Psoas muscle (tissue), 8 donors: ENCODE measurements around the gene GPR183. TPM values are rescaled to one million over a fixed set of nuclear protein-coding genes. Genes with fewer than 3 reads are reported as not detected.
A peak's percentile ranks its signal among the peaks of the same experiment; 100 is the strongest.

ENCODE experiments used
- ATAC-seq, 4 donors: fragments of 200-7000 bp; cut with Tn5 transposase; one replicate each; pipeline ENCODE4 v1.9.1; 2020; ENCODE audit warnings: moderate library complexity in 3 of 4, mild to moderate bottlenecking in 2 of 4
- DNase-seq, 2 donors: peaks; one replicate each; pipeline ENCODE4 v3.0.0-alpha.2; 2020
- H3K27ac ChIP-seq: fragments of 200-600 bp; one replicate; pipeline ENCODE4 v1.8.0; 2022
- H3K27me3 ChIP-seq, 3 donors: fragments of 200-600 bp in 1 of 3; one replicate each; pipeline versions ENCODE4 v1.6.1 to v1.8.0; 2013 to 2022; ENCODE audit warnings: low read length in 2 of 3, mild to moderate bottlenecking in 2 of 3, moderate library complexity in 1 of 3; ENCODE audit not compliant: insufficient read depth in 3 of 3
- H3K36me3 ChIP-seq, 2 donors: fragments of 200-600 bp in 1 of 2; one replicate each; pipeline versions ENCODE4 v1.6.1 to v1.8.0; 2013 to 2022; ENCODE audit warnings: low read depth in 1 of 2, mild to moderate bottlenecking in 1 of 2, moderate library complexity in 1 of 2; ENCODE audit not compliant: insufficient read depth in 1 of 2
- H3K4me1 ChIP-seq: fragments of 200-600 bp; one replicate; pipeline ENCODE4 v1.8.0; 2022
- H3K4me3 ChIP-seq: fragments of 200-600 bp; one replicate; pipeline ENCODE4 v1.8.0; 2022; ENCODE audit warnings: mild to moderate bottlenecking
- H3K9me3 ChIP-seq: fragments of 200-600 bp; one replicate; pipeline ENCODE4 v1.8.0; 2022
- WGBS, 3 donors: extraction: QIAGEN DNeasy Blood & Tissue Kit; methylation state at CpG; one replicate each; pipeline versions ENCODE4 v1.1.6 to v1.1.7; 2013; 5-methylcytosine and 5-hydroxymethylcytosine counted together
- intact Hi-C, 2 donors: fragments of 100-400 bp; cut with DNase I; formaldehyde crosslinking; loops; one replicate each; pipeline versions ENCODE4 v1.11.0 to v1.14.2; 2022
- polyA plus RNA-seq, 3 donors: library from polyadenylated mRNA; stranded (reverse); fragments of 200-250 nt; gene quantifications; one replicate each; pipeline ENCODE4 v1.2.3, GENCODE V29; 2013
- total RNA-seq, 4 donors: library from RNA; stranded (reverse); fragmentation: NEBNext Ultra II Directional in 2 of 4; extraction: Animal tissue kit (Norgen Biotek cat#: 25700) in 2 of 4; gene quantifications; one replicate each; pipeline versions ENCODE4 v1.2.1 to v1.2.4, GENCODE V29; 2021 to 2023
- TF ChIP-seq, protein P1 (sequence below): fragments of 200-600 bp; IDR thresholded peaks from one replicate; pipeline ENCODE4 v1.8.0; 2022; ENCODE audit warnings: antibody characterized with exemption
- donor health status: healthy with polysubstance abuse.
- donor health status: DM: no; HTN: no; CAD: no; lungs with moderate emphysema.
- donor health status: Bipolar disorder and iron deficiency.
- donor health status: healthy.
- donor health status: DM: yes; HTN: yes; CAD: no.
- donor health status: DM: no; HTN: no; CAD: no.
- donor health status: DM: no; HTN: no; CAD: no.
- donor health status: DM: yes; HTN: yes; CAD: no.

Gene GPR183
- total and polyA plus RNA-seq, 7 donors = 0.67 to 1.4 (median 0.80) TPM

- Histone ChIP-seq H3K27ac (no peak overlapping the region), H3K4me3 (no peak overlapping the region), H3K9me3 (no peaks in the 10 kb centered on the region), H3K27me3 (no peaks in the 10 kb centered on the region), H3K4me1 (peaks cover 12% of the 10 kb centered on the region), H3K36me3 (peaks cover 4 to 19% of the 10 kb centered on the region in 2 donors)
- peak in 1 of 4 donors; percentile 26 for ATAC-seq
- WGBS, 3 donors = 80 to 91% (median 89%) methylated on average over 4 of the region's 4 CpGs
- intact Hi-C loops = no loop called here
- TF ChIP-seq, protein P1, sequence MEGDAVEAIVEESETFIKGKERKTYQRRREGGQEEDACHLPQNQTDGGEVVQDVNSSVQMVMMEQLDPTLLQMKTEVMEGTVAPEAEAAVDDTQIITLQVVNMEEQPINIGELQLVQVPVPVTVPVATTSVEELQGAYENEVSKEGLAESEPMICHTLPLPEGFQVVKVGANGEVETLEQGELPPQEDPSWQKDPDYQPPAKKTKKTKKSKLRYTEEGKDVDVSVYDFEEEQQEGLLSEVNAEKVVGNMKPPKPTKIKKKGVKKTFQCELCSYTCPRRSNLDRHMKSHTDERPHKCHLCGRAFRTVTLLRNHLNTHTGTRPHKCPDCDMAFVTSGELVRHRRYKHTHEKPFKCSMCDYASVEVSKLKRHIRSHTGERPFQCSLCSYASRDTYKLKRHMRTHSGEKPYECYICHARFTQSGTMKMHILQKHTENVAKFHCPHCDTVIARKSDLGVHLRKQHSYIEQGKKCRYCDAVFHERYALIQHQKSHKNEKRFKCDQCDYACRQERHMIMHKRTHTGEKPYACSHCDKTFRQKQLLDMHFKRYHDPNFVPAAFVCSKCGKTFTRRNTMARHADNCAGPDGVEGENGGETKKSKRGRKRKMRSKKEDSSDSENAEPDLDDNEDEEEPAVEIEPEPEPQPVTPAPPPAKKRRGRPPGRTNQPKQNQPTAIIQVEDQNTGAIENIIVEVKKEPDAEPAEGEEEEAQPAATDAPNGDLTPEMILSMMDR = no peak
- no peak for DNase-seq
These were observed 28.4 kb upstream of the GPR183 start for GRCh38 chr13:99335603-99336002.

GRCh38 chr13:99335087-99335486, 27.9 kb upstream of the GPR183 start:
- 97 to 99% (median 99%) methylated on average over 2 of the region's 2 CpGs for WGBS, 3 donors
- peaks cover 12% of the 10 kb centered on the region for H3K4me1 ChIP-seq
- H3K4me3 ChIP-seq = no peak overlapping the region
- intact Hi-C loops = no loop called here
- peaks cover 4 to 14% of the 10 kb centered on the region in 2 donors for H3K36me3 ChIP-seq
- no peaks in the 10 kb centered on the region for H3K9me3 ChIP-seq
- TF ChIP-seq, protein P1 = no peak
- H3K27me3 ChIP-seq = no peaks in the 10 kb centered on the region
- DNase-seq = no peak
- H3K27ac ChIP-seq = no peak overlapping the region
- no peak for ATAC-seq

- Histone ChIP-seq H3K9me3 (no peaks in the 10 kb centered on the region), H3K36me3 (peaks cover 6 to 20% of the 10 kb centered on the region in 2 donors), H3K4me3 (no peak overlapping the region), H3K27ac (no peak overlapping the region), H3K27me3 (no peaks in the 10 kb centered on the region), H3K4me1 (peaks cover 12% of the 10 kb centered on the region)
- WGBS, 3 donors = 94 to 99% (median 98%) methylated on average over 3 of the region's 3 CpGs
- DNase-seq (no peak), ATAC-seq (no peak)
- TF ChIP-seq, protein P1 = no peak
- intact Hi-C loops = no loop called here
These were observed 27.0 kb upstream of the GPR183 start for GRCh38 chr13:99334221-99334620.

- WGBS, 3 donors = 39 to 75% (median 54%) methylated on average over 9 of the region's 9 CpGs
- no peaks in the 10 kb centered on the region for H3K9me3 ChIP-seq
- no peak overlapping the region for H3K27ac ChIP-seq
- TF ChIP-seq, protein P1 = no peak
- peaks cover 6 to 24% of the 10 kb centered on the region in 2 donors for H3K36me3 ChIP-seq
- ATAC-seq (peak; percentile 7 to 55 (median 35)), DNase-seq (no peak)
- H3K27me3 ChIP-seq = no peaks in the 10 kb centered on the region
- H3K4me1 ChIP-seq = peaks cover 12% of the 10 kb centered on the region
- intact Hi-C loops = no loop called here
- no peak overlapping the region for H3K4me3 ChIP-seq
These were observed 25.3 kb upstream of the GPR183 start for GRCh38 chr13:99332456-99332855.

DNA sequence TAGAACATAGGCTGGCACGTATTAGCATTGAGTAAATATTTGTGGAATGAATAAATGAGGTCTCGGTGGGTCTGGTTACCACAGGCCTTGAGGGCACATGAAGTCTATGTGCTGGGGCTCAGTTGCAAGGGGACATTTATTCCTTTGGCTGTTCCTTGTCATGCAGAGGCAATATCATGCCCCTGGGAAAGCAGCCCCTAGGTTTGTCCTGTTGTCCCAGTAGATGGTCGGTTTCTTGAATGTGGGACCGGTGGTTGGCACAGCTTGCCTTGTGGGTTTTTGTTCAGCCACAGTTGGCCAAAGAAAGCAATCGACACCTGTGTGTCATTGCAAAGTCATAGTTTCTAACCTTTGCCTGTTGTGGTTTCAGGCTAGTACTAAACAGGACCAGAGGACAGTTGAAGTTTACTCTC, 24.7 kb upstream of the GPR183 start:
- intact Hi-C loops = no loop called here
- WGBS, 3 donors = 31 to 65% (median 36%) methylated on average over 5 of the region's 5 CpGs
- peaks cover 12% of the 10 kb centered on the region for H3K4me1 ChIP-seq
- H3K9me3 ChIP-seq = no peaks in the 10 kb centered on the region
- no peaks in the 10 kb centered on the region for H3K27me3 ChIP-seq
- ATAC-seq (peak; percentile 65 to 75 (median 70)), DNase-seq (no peak)
- peaks cover 6 to 22% of the 10 kb centered on the region in 2 donors for H3K36me3 ChIP-seq
- TF ChIP-seq, protein P1 = no peak
- H3K27ac ChIP-seq = no peak overlapping the region
- H3K4me3 ChIP-seq = no peak overlapping the region
